Activated T-helper 1 cell treated with anti-CD3 and anti-CD28 coated beads, Interleukin-2, amount 50 U/mL, for 16 hours (primary cell): ENCODE results near the gene AGMO.

Experiments used
- DNase-seq, 2 donors: peaks; one replicate each; pipeline ENCODE4 v3.0.0-alpha.2; 2020; ENCODE audit warnings: low read depth in 1 of 2, low spot score in 1 of 2

The AGMO gene

GRCh38 chr7:15236952-15237351, 324.9 kb downstream of the AGMO start:
- DNase-seq, result no peak

- no peak for DNase-seq
Measured at GRCh38 chr7:15234431-15234830, 327.4 kb downstream of the AGMO start.

GRCh38 chr7:15228831-15229230, 333.0 kb downstream of the AGMO start:
- no peak for DNase-seq

- DNase-seq, result no peak
Measured at GRCh38 chr7:15225981-15226380, 335.8 kb downstream of the AGMO start.

GRCh38 chr7:15219758-15220157, 342.1 kb downstream of the AGMO start:
- no peak for DNase-seq

GRCh38 chr7:15218261-15218660, 343.6 kb downstream of the AGMO start:
- DNase-seq, result no peak

GRCh38 chr7:15215616-15216015, 346.2 kb downstream of the AGMO start:
- DNase-seq, result no peak

- DNase-seq, result no peak
Measured at GRCh38 chr7:15214976-15215375, 346.8 kb downstream of the AGMO start.

- DNase-seq, result no peak
Measured at GRCh38 chr7:15213093-15213492, 348.7 kb downstream of the AGMO start.

- no peak for DNase-seq
Measured at GRCh38 chr7:15209429-15209828, 352.4 kb downstream of the AGMO start.

GRCh38 chr7:15204421-15204820, 357.4 kb downstream of the AGMO start:
- DNase-seq, result no peak

GRCh38 chr7:15199482-15199881, 362.3 kb downstream of the AGMO start:
- no peak for DNase-seq

GRCh38 chr7:15197042-15197977, 364.5 kb downstream of the AGMO start:
- DNase-seq, result no peak

GRCh38 chr7:15178065-15178464, 383.8 kb downstream of the AGMO start:
- DNase-seq, result no peak

- DNase-seq, result no peak
Measured at GRCh38 chr7:15176089-15176488, 385.7 kb downstream of the AGMO start.

GRCh38 chr7:15175152-15175551, 386.7 kb downstream of the AGMO start:
- DNase-seq, result no peak

- no peak for DNase-seq
Measured at GRCh38 chr7:15174485-15174884, 387.3 kb downstream of the AGMO start.

GRCh38 chr7:15168489-15168888, 393.3 kb downstream of the AGMO start:
- no peak for DNase-seq

- no peak for DNase-seq
Measured at GRCh38 chr7:15167912-15168311, 393.9 kb downstream of the AGMO start.

- no peak for DNase-seq
Measured at GRCh38 chr7:15166620-15167019, 395.2 kb downstream of the AGMO start.

- no peak for DNase-seq
Measured at GRCh38 chr7:15159261-15159660, 402.6 kb downstream of the AGMO start.

GRCh38 chr7:15158141-15158810, 403.5 kb downstream of the AGMO start:
- DNase-seq, result no peak
